ENCODE results near the gene PROK1. TPM values are rescaled to one million over a fixed set of nuclear protein-coding genes. Genes with fewer than 3 reads are reported as not detected.

The PROK1 gene
- polyA plus RNA-seq, 2 of the 4 experiments (the other 2 are of a cell fraction): not detected

DNA sequence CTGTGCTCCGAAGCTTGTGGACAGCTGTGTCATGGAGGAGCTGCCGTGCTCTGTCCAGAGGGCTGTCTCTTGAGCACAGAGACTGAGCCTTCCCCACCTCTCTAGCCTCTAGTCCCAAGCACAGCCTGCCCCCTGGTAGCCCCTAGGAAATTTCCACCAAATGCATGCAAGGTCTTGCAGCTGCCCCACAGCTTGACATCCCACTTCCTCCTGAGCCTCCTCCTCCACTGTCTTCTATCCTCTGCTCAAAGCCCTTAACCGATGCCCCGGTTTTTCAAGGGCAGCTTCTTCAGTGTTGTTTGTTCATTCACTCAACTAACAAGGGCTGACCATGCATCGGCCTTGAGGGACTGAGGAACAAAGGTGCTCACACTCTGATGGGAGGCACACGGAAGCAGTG lies 20.6 kb upstream of the PROK1 start:
- Histone ChIP-seq H3K4me3 (no peak overlapping the region), H3K9me3 (no peaks in the 10 kb centered on the region), H3K27ac (no peak overlapping the region), H3K4me1 (peaks cover 12% of the 10 kb centered on the region), H3K4me2 (no peak overlapping the region)
- no peak for TF ChIP-seq SREBF2 (IDR thresholded peaks at IDR 0.05)
- TF ChIP-seq, protein P1, sequence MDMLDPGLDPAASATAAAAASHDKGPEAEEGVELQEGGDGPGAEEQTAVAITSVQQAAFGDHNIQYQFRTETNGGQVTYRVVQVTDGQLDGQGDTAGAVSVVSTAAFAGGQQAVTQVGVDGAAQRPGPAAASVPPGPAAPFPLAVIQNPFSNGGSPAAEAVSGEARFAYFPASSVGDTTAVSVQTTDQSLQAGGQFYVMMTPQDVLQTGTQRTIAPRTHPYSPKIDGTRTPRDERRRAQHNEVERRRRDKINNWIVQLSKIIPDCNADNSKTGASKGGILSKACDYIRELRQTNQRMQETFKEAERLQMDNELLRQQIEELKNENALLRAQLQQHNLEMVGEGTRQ (IDR thresholded peaks at IDR 0.05): no peak
- no peak for TF ChIP-seq HEYL (CRISPR knock-in tag; IDR thresholded peaks at IDR 0.05)
- TF ChIP-seq, protein P2, sequence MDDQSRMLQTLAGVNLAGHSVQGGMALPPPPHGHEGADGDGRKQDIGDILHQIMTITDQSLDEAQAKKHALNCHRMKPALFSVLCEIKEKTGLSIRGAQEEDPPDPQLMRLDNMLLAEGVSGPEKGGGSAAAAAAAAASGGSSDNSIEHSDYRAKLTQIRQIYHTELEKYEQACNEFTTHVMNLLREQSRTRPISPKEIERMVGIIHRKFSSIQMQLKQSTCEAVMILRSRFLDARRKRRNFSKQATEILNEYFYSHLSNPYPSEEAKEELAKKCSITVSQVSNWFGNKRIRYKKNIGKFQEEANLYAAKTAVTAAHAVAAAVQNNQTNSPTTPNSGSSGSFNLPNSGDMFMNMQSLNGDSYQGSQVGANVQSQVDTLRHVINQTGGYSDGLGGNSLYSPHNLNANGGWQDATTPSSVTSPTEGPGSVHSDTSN (IDR thresholded peaks at IDR 0.05): no peak
- TF ChIP-seq RARB (CRISPR knock-in tag; IDR thresholded peaks at IDR 0.05): no peak
- TF ChIP-seq ZC3H11A (IDR thresholded peaks at IDR 0.05): no peak
- TF ChIP-seq, protein P3, sequence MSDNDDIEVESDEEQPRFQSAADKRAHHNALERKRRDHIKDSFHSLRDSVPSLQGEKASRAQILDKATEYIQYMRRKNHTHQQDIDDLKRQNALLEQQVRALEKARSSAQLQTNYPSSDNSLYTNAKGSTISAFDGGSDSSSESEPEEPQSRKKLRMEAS (IDR thresholded peaks at IDR 0.05): no peak
- TF ChIP-seq, protein P4, sequence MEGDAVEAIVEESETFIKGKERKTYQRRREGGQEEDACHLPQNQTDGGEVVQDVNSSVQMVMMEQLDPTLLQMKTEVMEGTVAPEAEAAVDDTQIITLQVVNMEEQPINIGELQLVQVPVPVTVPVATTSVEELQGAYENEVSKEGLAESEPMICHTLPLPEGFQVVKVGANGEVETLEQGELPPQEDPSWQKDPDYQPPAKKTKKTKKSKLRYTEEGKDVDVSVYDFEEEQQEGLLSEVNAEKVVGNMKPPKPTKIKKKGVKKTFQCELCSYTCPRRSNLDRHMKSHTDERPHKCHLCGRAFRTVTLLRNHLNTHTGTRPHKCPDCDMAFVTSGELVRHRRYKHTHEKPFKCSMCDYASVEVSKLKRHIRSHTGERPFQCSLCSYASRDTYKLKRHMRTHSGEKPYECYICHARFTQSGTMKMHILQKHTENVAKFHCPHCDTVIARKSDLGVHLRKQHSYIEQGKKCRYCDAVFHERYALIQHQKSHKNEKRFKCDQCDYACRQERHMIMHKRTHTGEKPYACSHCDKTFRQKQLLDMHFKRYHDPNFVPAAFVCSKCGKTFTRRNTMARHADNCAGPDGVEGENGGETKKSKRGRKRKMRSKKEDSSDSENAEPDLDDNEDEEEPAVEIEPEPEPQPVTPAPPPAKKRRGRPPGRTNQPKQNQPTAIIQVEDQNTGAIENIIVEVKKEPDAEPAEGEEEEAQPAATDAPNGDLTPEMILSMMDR (IDR thresholded peaks at IDR 0.05): no peak
- TF ChIP-seq, protein P5, sequence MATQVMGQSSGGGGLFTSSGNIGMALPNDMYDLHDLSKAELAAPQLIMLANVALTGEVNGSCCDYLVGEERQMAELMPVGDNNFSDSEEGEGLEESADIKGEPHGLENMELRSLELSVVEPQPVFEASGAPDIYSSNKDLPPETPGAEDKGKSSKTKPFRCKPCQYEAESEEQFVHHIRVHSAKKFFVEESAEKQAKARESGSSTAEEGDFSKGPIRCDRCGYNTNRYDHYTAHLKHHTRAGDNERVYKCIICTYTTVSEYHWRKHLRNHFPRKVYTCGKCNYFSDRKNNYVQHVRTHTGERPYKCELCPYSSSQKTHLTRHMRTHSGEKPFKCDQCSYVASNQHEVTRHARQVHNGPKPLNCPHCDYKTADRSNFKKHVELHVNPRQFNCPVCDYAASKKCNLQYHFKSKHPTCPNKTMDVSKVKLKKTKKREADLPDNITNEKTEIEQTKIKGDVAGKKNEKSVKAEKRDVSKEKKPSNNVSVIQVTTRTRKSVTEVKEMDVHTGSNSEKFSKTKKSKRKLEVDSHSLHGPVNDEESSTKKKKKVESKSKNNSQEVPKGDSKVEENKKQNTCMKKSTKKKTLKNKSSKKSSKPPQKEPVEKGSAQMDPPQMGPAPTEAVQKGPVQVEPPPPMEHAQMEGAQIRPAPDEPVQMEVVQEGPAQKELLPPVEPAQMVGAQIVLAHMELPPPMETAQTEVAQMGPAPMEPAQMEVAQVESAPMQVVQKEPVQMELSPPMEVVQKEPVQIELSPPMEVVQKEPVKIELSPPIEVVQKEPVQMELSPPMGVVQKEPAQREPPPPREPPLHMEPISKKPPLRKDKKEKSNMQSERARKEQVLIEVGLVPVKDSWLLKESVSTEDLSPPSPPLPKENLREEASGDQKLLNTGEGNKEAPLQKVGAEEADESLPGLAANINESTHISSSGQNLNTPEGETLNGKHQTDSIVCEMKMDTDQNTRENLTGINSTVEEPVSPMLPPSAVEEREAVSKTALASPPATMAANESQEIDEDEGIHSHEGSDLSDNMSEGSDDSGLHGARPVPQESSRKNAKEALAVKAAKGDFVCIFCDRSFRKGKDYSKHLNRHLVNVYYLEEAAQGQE (IDR thresholded peaks at IDR 0.05): no peak
- TF ChIP-seq, protein P6, sequence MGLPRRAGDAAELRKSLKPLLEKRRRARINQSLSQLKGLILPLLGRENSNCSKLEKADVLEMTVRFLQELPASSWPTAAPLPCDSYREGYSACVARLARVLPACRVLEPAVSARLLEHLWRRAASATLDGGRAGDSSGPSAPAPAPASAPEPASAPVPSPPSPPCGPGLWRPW (IDR thresholded peaks at IDR 0.05): no peak
- TF ChIP-seq, protein P7, sequence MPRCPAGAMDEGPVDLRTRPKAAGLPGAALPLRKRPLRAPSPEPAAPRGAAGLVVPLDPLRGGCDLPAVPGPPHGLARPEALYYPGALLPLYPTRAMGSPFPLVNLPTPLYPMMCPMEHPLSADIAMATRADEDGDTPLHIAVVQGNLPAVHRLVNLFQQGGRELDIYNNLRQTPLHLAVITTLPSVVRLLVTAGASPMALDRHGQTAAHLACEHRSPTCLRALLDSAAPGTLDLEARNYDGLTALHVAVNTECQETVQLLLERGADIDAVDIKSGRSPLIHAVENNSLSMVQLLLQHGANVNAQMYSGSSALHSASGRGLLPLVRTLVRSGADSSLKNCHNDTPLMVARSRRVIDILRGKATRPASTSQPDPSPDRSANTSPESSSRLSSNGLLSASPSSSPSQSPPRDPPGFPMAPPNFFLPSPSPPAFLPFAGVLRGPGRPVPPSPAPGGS (IDR thresholded peaks at IDR 0.05): no peak
- no peak for TF ChIP-seq POLR2A (IDR thresholded peaks at IDR 0.05; ENCODE audit: low read length)
- TF ChIP-seq CBX2 (IDR thresholded peaks at IDR 0.05; ENCODE audit: borderline replicate concordance, low read depth): no peak
- TF ChIP-seq ZSCAN20 (CRISPR knock-in tag; IDR thresholded peaks at IDR 0.05): no peak
- no peak for TF ChIP-seq MAZ (IDR thresholded peaks at IDR 0.05; ENCODE audit: borderline replicate concordance, low read depth, low read length)
- no peak for TF ChIP-seq FOSL2 (IDR thresholded peaks at IDR 0.05)
- no peak for TF ChIP-seq FOSL2 (CRISPR knock-in tag; IDR thresholded peaks at IDR 0.05)
- FAIRE-seq (no peak), ATAC-seq (no peak), DNase-seq (ENCODE audit: low read depth in 1 of 2, low spot score in 1 of 2) (no peak)
- 73% methylated on average over 6 of the region's 6 CpGs for WGBS (ENCODE audit: missing lambda C conversion rate)
- CTCF ChIA-PET: interaction anchor here (0.5 to 11.4 kb wide), 10 partner anchors 11 to 233 kb away, joined by 3 to 140 read pairs (median 6); no protein-coding TSS in a partner anchor
- POLR2A ChIA-PET: no interaction called here

DNA sequence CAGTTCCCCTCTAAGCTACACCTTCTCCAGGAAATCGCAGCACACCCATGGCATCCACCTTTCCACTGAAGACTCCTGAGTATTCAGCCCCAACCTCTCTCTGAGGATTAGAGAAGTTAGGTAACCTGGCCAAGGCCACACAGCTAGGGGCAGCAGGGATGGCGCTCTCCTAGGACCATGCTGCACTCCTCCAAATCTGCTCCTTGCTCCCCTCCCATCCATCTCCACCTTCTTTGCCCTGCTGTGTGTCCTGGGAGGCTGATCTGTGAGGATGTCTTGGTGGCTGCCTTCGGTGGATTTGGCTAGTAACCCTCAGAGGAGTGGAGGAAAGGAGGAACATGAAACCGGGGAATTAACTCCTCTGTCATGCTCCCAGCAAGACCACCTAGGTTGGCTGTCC lies 20.0 kb upstream of the PROK1 start:
- ATAC-seq (no peak), DNase-seq (ENCODE audit: low read depth in 1 of 2, low spot score in 1 of 2) (no peak), FAIRE-seq (no peak)
- 48% methylated on average over 4 of the region's 4 CpGs for WGBS (ENCODE audit: missing lambda C conversion rate)
- H3K9me3 ChIP-seq: no peaks in the 10 kb centered on the region
- no peak overlapping the region for H3K4me2 ChIP-seq
- ChIA-PET CTCF (interaction anchor here (0.9 to 11.4 kb wide), 6 partner anchors 18 to 234 kb away, joined by 4 to 140 read pairs (median 12); no protein-coding TSS in a partner anchor), POLR2A (no interaction called here)
- peaks cover 12% of the 10 kb centered on the region for H3K4me1 ChIP-seq
- no peak overlapping the region for H3K27ac ChIP-seq
- no peak overlapping the region for H3K4me3 ChIP-seq
- TF ChIP-seq HEYL (CRISPR knock-in tag; IDR thresholded peaks at IDR 0.05) (no peak), SREBF2 (IDR thresholded peaks at IDR 0.05) (no peak), CHD4 (IDR thresholded peaks at IDR 0.05; ENCODE audit: borderline replicate concordance) (no peak), MAZ (IDR thresholded peaks at IDR 0.05; ENCODE audit: borderline replicate concordance, low read depth, low read length) (no peak), HOXA7 (CRISPR knock-in tag; IDR thresholded peaks at IDR 0.05) (no peak), ZNF302 (CRISPR knock-in tag; IDR thresholded peaks at IDR 0.05) (no peak), RARB (CRISPR knock-in tag; IDR thresholded peaks at IDR 0.05) (no peak), SMC3 (IDR thresholded peaks at IDR 0.05) (no peak)
- TF ChIP-seq, protein P8, sequence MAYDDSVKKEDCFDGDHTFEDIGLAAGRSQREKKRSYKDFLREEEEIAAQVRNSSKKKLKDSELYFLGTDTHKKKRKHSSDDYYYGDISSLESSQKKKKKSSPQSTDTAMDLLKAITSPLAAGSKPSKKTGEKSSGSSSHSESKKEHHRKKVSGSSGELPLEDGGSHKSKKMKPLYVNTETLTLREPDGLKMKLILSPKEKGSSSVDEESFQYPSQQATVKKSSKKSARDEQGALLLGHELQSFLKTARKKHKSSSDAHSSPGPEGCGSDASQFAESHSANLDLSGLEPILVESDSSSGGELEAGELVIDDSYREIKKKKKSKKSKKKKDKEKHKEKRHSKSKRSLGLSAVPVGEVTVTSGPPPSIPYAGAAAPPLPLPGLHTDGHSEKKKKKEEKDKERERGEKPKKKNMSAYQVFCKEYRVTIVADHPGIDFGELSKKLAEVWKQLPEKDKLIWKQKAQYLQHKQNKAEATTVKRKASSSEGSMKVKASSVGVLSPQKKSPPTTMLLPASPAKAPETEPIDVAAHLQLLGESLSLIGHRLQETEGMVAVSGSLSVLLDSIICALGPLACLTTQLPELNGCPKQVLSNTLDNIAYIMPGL (CRISPR knock-in tag; IDR thresholded peaks at IDR 0.05; ENCODE audit: borderline replicate concordance): no peak
- TF ChIP-seq, protein P9, sequence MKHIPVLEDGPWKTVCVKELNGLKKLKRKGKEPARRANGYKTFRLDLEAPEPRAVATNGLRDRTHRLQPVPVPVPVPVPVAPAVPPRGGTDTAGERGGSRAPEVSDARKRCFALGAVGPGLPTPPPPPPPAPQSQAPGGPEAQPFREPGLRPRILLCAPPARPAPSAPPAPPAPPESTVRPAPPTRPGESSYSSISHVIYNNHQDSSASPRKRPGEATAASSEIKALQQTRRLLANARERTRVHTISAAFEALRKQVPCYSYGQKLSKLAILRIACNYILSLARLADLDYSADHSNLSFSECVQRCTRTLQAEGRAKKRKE (CRISPR knock-in tag; IDR thresholded peaks at IDR 0.05; ENCODE audit: low read depth): no peak
- TF ChIP-seq, protein P3 (IDR thresholded peaks at IDR 0.05): no peak
